GM12878 (cell line): ENCODE results near the gene ARTN. TPM values are rescaled to one million over a fixed set of nuclear protein-coding genes. Genes with fewer than 3 reads are reported as not detected.

Experiments
- ATAC-seq: fragments of 200-7000 bp; cut with Tn5 transposase; 3 replicates; pipeline ENCODE4 v1.9.1; 2020; ENCODE audit warnings: mild to moderate bottlenecking, moderate library complexity
- BruUV-seq: library from RNA; stranded (reverse); fragments of 400-500 nt; replicated peaks from 2 replicates; lab custom pipeline; 2021; lab: Mats Ljungman, UMichigan
- CTCF ChIA-PET: fragments of 300-600 bp; sonication (Branson Sonifier 250); formaldehyde crosslinking; extraction: SDS; loops from one replicate; lab custom pipeline; 2021; ENCODE audit warnings: inconsistent platforms; lab: Yijun Ruan, JAX
- POLR2A ChIA-PET: fragments of 350-600 bp; formaldehyde crosslinking; extraction: SDS; loops from one replicate; lab custom pipeline; 2021; ENCODE audit warnings: inconsistent platforms; lab: Charles Lee
- RAD21 ChIA-PET: fragments of 300-600 bp; sonication (Branson Sonifier 250); formaldehyde crosslinking; loops from one replicate; lab custom pipeline; 2023; ENCODE audit warnings: antibody characterized with exemption; ENCODE audit not compliant: unreplicated experiment; lab: Charles Lee
- SMC1A ChIA-PET: fragments of 300-600 bp; sonication (Branson Sonifier 250); formaldehyde crosslinking; loops from one replicate; lab custom pipeline; 2023; ENCODE audit not compliant: unreplicated experiment, uncharacterized antibody; lab: Charles Lee
- DNase-seq: peaks from one replicate; pipeline ENCODE4 v3.0.0-alpha.2; 2011; ENCODE audit warnings: low read depth, low spot score
- FAIRE-seq: peaks from 3 replicates; lab custom pipeline; 2011; peaks lifted over from hg19 to GRCh38; lab: Jason Lieb, UNC
- H2AFZ ChIP-seq: 2 replicates; pipeline ENCODE4 v1.6.0; 2011; ENCODE audit warnings: low read depth, low read length, control low read depth; ENCODE audit not compliant: control insufficient read depth
- H3K27ac ChIP-seq: 2 replicates; pipeline ENCODE4 v1.5.1; 2011; ENCODE audit warnings: control low read depth; ENCODE audit not compliant: control insufficient read depth, insufficient read depth
- H3K27me3 ChIP-seq, 2 experiments: replicated peaks in 1 of 2; 2 replicates each; pipeline versions ENCODE4 v1.6.0 to v1.6.1; 2011; ENCODE audit warnings: low read length in 1 of 2; ENCODE audit not compliant: control insufficient read depth in 2 of 2, insufficient read depth in 2 of 2
- H3K36me3 ChIP-seq, 2 experiments: 2 replicates each; pipeline ENCODE4 v1.5.1; 2011; ENCODE audit warnings: low read length in 1 of 2; ENCODE audit not compliant: control insufficient read depth in 2 of 2, insufficient read depth in 2 of 2
- H3K4me1 ChIP-seq: 2 replicates; pipeline ENCODE4 v1.6.1; 2011; ENCODE audit warnings: mild to moderate bottlenecking, low read length, moderate library complexity, mixed read lengths; ENCODE audit not compliant: control insufficient read depth, insufficient read depth
- H3K4me2 ChIP-seq: 2 replicates; pipeline ENCODE4 v1.6.0; 2011; ENCODE audit warnings: control low read depth; ENCODE audit not compliant: control insufficient read depth, insufficient read depth
- H3K4me3 ChIP-seq: fragments of 200-600 bp; sonication (generic); 2 replicates; pipeline ENCODE4 v1.5.1; 2016
- H3K79me2 ChIP-seq: 2 replicates; pipeline ENCODE4 v1.6.0; 2011; ENCODE audit warnings: low read length; ENCODE audit not compliant: control insufficient read depth, insufficient read depth
- H3K9ac ChIP-seq: 2 replicates; pipeline ENCODE4 v1.8.0; 2011; ENCODE audit warnings: low read length, control low read depth, mixed read lengths; ENCODE audit not compliant: control insufficient read depth, insufficient read depth
- H3K9me3 ChIP-seq: replicated peaks from 3 replicates; pipeline ENCODE4 v1.5.1; 2011; ENCODE audit warnings: mild to moderate bottlenecking, low read length; ENCODE audit not compliant: control insufficient read depth, insufficient read depth
- H4K20me1 ChIP-seq: 2 replicates; pipeline ENCODE4 v1.6.0; 2011; ENCODE audit not compliant: control insufficient read depth, insufficient read depth
- ATF3 ChIP-seq: IDR thresholded peaks from 2 replicates; pipeline ENCODE4 v1.6.1; 2011; ENCODE audit warnings: low read depth, mild to moderate bottlenecking, low read length, moderate library complexity, borderline replicate concordance; ENCODE audit errors: extremely low read depth
- CEBPZ ChIP-seq: fragments of 150-350 bp; IDR thresholded peaks from 2 replicates; pipeline ENCODE4 v1.6.1; 2016; ENCODE audit warnings: low read depth, low read length
- CREM ChIP-seq: IDR thresholded peaks from 2 replicates; pipeline ENCODE4 v1.6.1; 2014; ENCODE audit warnings: antibody characterized with exemption, low read depth
- DPF2 ChIP-seq: fragments of 450-650 bp; IDR thresholded peaks from 2 replicates; pipeline ENCODE4 v1.6.1; 2017; ENCODE audit warnings: mild to moderate bottlenecking
- ELK1 ChIP-seq: IDR thresholded peaks from 2 replicates; pipeline ENCODE4 v1.6.1; 2012; ENCODE audit warnings: low read depth, low read length, improper control_type of control experiment
- FOXM1 ChIP-seq: IDR thresholded peaks from 2 replicates; pipeline ENCODE4 v1.6.1; 2012; ENCODE audit warnings: low read depth, mild to moderate bottlenecking, inconsistent platforms, low read length, moderate library complexity
- HDAC2 ChIP-seq: fragments of 200-600 bp; sonication (generic); IDR thresholded peaks from 2 replicates; pipeline ENCODE4 v1.6.1; 2017
- HDGF ChIP-seq: fragments of 450-650 bp; IDR thresholded peaks from 2 replicates; pipeline ENCODE4 v1.6.1; 2016; ENCODE audit warnings: antibody characterized with exemption
- KAT2A ChIP-seq: conservative IDR thresholded peaks from 2 replicates; pipeline ENCODE4 v1.6.1; 2011; ENCODE audit warnings: low read depth, low read length; ENCODE audit not compliant: control insufficient read depth
- MLLT1 ChIP-seq: fragments of 450-650 bp; IDR thresholded peaks from 2 replicates; pipeline ENCODE4 v1.6.1; 2016; ENCODE audit warnings: mild to moderate bottlenecking
- MYC ChIP-seq: IDR thresholded peaks from 2 replicates; pipeline ENCODE4 v1.6.1; 2011; ENCODE audit warnings: mild to moderate bottlenecking, low read length, moderate library complexity, inconsistent platforms; ENCODE audit not compliant: insufficient read depth, insufficient replicate concordance, insufficient read length, severe bottlenecking
- PAX8 ChIP-seq: fragments of 450-650 bp; IDR thresholded peaks from 2 replicates; pipeline ENCODE4 v1.6.1; 2017; ENCODE audit warnings: mild to moderate bottlenecking, moderate library complexity
- SREBF2 ChIP-seq: IDR thresholded peaks from 2 replicates; pipeline ENCODE4 v1.6.1; 2012; ENCODE audit warnings: mild to moderate bottlenecking, low read length
- STAT3 ChIP-seq: IDR thresholded peaks from 2 replicates; pipeline ENCODE4 v1.6.1; 2011; ENCODE audit warnings: low read depth, low read length, improper control_type of control experiment
- ZBTB33 ChIP-seq: fragments of 450-650 bp; IDR thresholded peaks from 2 replicates; pipeline ENCODE4 v1.6.1; 2017; ENCODE audit warnings: mild to moderate bottlenecking
- WGBS: methylation state at CpG from one replicate; pipeline ENCODE4 v1.1.6; 2016; ENCODE audit warnings: low lambda C conversion rate; ENCODE audit not compliant: insufficient replicate concordance, insufficient coverage; ENCODE audit errors: missing lambda C conversion rate; 5-methylcytosine and 5-hydroxymethylcytosine counted together
- in situ Hi-C: fragments of 300-500 bp; cut with MboI; formaldehyde crosslinking; loops from 9 replicates; pipeline ENCODE4 v1.14.3; 2018; ENCODE audit warnings: mixed read lengths
- intact Hi-C: fragments of 100-400 bp; cut with micrococcal nuclease; formaldehyde crosslinking; loops from one replicate; pipeline ENCODE4 v1.14.2; 2022; ENCODE audit not compliant: unreplicated experiment
- polyA plus RNA-seq, 11 experiments: library from polyadenylated mRNA; depleted of rRNA in 4 of 11; unstranded in 6 of 11; stranded (reverse) in 5 of 11; fragments of >200 nt; fragmentation: Nextera tagmentation in 4 of 11; fragmentation: Illumina TruSeq in 1 of 11; extraction: Ambion mirVana in 4 of 11; extraction: Trizol in 1 of 11; gene quantifications; 1 replicate in 1 of 11; 2 replicates in 10 of 11; pipeline versions ENCODE4 v1.2.1 to v1.2.3, GENCODE V29; 2011 to 2016; ENCODE audit warnings: inconsistent platforms in 2 of 11, missing spikeins in 2 of 11, low read depth in 1 of 11
- total RNA-seq, 4 experiments: library from RNA; depleted of rRNA in 3 of 4; stranded (reverse); fragments of >200 nt in 3 of 4; fragmentation: Illumina TruSeq in 1 of 4; extraction: Trizol in 1 of 4; gene quantifications; 2 replicates each; pipeline versions ENCODE4 v1.2.1 to v1.2.3, GENCODE V29; 2013 to 2021

The ARTN gene
- total and polyA plus RNA-seq, 10 of the 15 experiments (the other 5 are each of a cell fraction or from before 2014, with no cell fraction given) = 0.06 to 2.1 (median 0.34) TPM; not detected in 1

GRCh38 chr1:43945674-43946235, 12.2 kb downstream of the ARTN start:
- RAD21 ChIA-PET = interaction anchor here (0.8 to 5.8 kb wide), 16 partner anchors 10 to 706 kb away, joined by 3 to 78 read pairs (median 4); partner anchors contain the start of genes ARTN, KDM4A and ST3GAL3
- 0% methylated on average over 3 of the region's 3 CpGs for WGBS
- CTCF ChIA-PET = interaction anchor here (0.6 to 10.4 kb wide), 26 partner anchors 8 to 707 kb away, joined by 3 to 167 read pairs (median 4); partner anchors contain the start of genes ARTN, DPH2, PTPRF and ST3GAL3
- SMC1A ChIA-PET = interaction anchor here (0.6 to 7.2 kb wide), 19 partner anchors 12 to 413 kb away, joined by 3 to 100 read pairs (median 4); partner anchors contain the start of genes ARTN, ATP6V0B and KDM4A
- in situ Hi-C loops = no loop called here
- BruUV-seq = TSS peak; percentile 87
- H3K4me1 ChIP-seq = peaks cover 10% of the 10 kb centered on the region
- H3K27me3 ChIP-seq = no peaks in the 10 kb centered on the region
- H2AFZ ChIP-seq = peak overlapping the region; percentile 94
- no peaks in the 10 kb centered on the region for H3K9me3 ChIP-seq
- H3K79me2 ChIP-seq = peaks cover 23% of the 10 kb centered on the region
- intact Hi-C loops = loop anchor here (1.0 to 5.0 kb wide), 5 partner anchors 24 to 295 kb away; partner anchors contain the start of genes ATP6V0B, KDM4A and ST3GAL3
- H3K4me2 ChIP-seq = peak overlapping the region; percentile 95
- FAIRE-seq (no peak), ATAC-seq (no peak), DNase-seq (no peak)
- H3K36me3 ChIP-seq = 0 out of 4 replicates have a peak, but pooled peaks cover 0 to 3% of the 10 kb centered on the region in 2 experiments
- peak overlapping the region; percentile 96 for H3K4me3 ChIP-seq
- H3K9ac ChIP-seq = peak overlapping the region; percentile 85
- H3K27ac ChIP-seq = peak overlapping the region; percentile 93
- POLR2A ChIA-PET = interaction anchor here (0.7 to 1.6 kb wide), 8 partner anchors 11 to 294 kb away, joined by 3 to 10 read pairs (median 3); partner anchors contain the start of gene ATP6V0B
- no peaks in the 10 kb centered on the region for H4K20me1 ChIP-seq
- TF ChIP-seq HDGF = no peak
- no peak for TF ChIP-seq STAT3
- TF ChIP-seq CREM = no peak
- TF ChIP-seq MYC = no peak
- no peak for TF ChIP-seq ZBTB33
- TF ChIP-seq ATF3 = no peak
- TF ChIP-seq KAT2A = no peak
- TF ChIP-seq DPF2 = no peak
- no peak for TF ChIP-seq PAX8
- TF ChIP-seq SREBF2 = no peak
- no peak for TF ChIP-seq HDAC2
- TF ChIP-seq ELK1 = no peak
- no peak for TF ChIP-seq FOXM1
- no peak for TF ChIP-seq CEBPZ
- TF ChIP-seq MLLT1 = no peak
